PC-9 (cell line): ENCODE results near the gene SLC9A6.

Experiments
- EZH2 ChIP-seq: fragments of 200-600 bp; sonication (generic); IDR thresholded peaks from 2 replicates; pipeline ENCODE4 v1.8.0; 2017; ENCODE audit warnings: antibody characterized with exemption, low read depth
- TF ChIP-seq, protein P1 (sequence below): fragments of 200-600 bp; sonication (generic); conservative IDR thresholded peaks from 2 replicates; pipeline ENCODE4 v1.6.1; 2017; ENCODE audit warnings: mixed run types, antibody characterized with exemption, mild to moderate bottlenecking, moderate library complexity

DNA sequence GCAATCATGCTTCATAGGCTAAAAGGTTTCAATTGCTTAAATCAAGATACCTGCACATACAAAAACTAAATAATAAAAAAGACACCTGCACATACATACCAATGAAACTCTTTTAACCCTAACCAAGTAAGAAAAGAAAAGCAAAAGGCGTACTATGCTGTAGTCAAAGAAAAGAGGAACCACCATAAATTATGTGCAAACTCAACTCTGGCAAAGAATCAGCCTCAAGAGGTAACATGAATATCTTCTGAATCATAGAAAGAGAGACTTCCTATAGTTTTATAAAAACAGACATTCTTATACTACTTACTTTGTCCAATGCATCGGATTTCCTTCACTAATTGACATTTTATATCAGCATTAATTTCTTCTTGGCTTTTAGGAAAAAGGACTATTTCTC, 40.7 kb upstream of the SLC9A6 start:
- TF ChIP-seq, protein P1, sequence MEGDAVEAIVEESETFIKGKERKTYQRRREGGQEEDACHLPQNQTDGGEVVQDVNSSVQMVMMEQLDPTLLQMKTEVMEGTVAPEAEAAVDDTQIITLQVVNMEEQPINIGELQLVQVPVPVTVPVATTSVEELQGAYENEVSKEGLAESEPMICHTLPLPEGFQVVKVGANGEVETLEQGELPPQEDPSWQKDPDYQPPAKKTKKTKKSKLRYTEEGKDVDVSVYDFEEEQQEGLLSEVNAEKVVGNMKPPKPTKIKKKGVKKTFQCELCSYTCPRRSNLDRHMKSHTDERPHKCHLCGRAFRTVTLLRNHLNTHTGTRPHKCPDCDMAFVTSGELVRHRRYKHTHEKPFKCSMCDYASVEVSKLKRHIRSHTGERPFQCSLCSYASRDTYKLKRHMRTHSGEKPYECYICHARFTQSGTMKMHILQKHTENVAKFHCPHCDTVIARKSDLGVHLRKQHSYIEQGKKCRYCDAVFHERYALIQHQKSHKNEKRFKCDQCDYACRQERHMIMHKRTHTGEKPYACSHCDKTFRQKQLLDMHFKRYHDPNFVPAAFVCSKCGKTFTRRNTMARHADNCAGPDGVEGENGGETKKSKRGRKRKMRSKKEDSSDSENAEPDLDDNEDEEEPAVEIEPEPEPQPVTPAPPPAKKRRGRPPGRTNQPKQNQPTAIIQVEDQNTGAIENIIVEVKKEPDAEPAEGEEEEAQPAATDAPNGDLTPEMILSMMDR = no peak
- no peak for TF ChIP-seq EZH2
